ENCODE data around the gene PGLYRP3. TPM values are rescaled to one million over a fixed set of nuclear protein-coding genes. Genes with fewer than 3 reads are reported as not detected.
"Not testable (repeated sequence)": the region's sequence is repeated elsewhere in the genome, so short reads cannot be mapped to it uniquely, and the experiment has no call there.

PGLYRP3 gene
- polyA plus RNA-seq, 1 donor, result not detected

DNA sequence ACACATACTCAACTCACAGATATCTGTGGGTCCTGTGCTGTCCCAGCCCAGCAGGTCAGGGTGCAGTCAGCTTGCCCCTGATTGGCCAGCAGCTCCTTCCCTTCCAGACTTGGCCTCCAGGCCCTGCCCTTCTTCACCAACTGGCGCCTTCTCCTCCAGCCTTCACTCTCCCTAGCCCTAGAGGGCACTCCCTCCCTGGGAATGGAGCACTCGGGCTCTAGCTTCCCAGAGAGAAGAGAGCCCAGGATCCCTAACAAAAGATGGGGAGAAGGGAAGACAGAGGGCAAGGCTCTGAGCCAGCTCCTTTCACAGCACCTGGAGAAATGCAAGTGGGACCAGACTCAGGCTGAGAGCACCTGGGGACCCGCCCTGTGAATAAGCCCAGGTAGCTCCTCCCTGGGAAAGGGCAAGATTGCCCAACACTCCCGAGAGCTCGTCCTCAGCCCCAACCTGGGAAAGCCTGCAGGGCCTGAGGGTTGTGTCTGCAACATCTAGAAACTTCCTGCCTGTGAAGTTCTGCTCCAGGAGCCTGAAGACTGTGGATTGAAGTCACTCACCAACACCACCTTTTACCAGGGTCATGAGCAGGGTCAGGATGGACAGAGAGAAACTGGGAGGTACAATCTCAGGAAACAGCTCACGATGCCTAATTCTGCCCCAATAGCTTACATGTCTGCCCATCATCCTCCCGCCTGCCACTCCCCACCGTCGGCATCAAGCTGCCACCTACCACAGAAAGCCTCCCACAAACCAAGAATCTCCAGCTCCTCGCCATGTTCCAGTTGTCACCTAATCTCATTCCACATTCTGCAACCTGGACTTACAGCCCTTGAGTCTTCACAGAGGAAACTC, 36.0 kb upstream of the PGLYRP3 start, which contains the start of gene PGLYRP4:
Gene PGLYRP4, minus strand, starts transcription at position 331 of the 852 bp plus-strand sequence. CDS start 909 bp downstream, outside the sequence.
- DNase-seq (ENCODE audit: low read depth), result no peak

DNA sequence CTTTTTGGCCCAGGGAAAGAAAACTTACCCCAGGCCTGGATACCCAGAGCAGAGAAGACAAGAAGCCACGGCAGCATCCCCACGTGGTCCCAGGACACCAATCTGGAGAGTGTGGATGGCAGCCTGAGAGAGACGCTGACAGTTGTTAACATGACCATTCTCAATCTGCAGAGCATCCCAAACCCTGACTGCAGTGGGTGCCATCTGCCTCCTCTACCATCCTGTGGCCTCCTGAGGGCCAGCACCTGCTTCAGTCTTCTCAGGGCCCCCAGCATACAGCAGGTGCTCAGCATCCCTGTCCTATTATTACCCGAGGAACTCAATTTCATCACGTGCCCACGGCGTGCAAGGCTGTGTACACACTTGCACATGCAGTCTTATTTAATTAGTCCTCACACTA, 35.1 kb upstream of the PGLYRP3 start:
- DNase-seq (ENCODE audit: low read depth), result no peak

DNA sequence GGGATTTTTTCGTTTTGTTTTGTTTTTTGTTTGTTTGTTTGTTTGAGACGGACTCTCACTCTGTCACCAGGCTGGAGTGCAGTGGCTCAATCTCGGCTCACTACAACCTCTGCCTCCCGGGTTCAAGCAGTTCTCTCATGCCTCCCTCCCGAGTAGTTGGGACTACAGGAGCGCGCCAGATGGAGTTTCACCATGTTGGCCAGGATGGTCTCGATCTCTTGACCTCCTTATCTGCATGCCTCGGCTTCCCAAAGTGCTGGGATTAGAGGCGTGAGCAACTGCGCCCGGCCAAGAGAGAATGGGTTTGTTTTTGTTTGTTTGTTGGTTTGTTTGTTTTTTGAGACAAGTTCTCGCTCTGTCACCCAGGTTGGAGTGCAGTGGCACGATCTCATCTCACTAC, 34.3 kb upstream of the PGLYRP3 start:
- not testable (repeated sequence) for DNase-seq (ENCODE audit: low read depth)

DNA sequence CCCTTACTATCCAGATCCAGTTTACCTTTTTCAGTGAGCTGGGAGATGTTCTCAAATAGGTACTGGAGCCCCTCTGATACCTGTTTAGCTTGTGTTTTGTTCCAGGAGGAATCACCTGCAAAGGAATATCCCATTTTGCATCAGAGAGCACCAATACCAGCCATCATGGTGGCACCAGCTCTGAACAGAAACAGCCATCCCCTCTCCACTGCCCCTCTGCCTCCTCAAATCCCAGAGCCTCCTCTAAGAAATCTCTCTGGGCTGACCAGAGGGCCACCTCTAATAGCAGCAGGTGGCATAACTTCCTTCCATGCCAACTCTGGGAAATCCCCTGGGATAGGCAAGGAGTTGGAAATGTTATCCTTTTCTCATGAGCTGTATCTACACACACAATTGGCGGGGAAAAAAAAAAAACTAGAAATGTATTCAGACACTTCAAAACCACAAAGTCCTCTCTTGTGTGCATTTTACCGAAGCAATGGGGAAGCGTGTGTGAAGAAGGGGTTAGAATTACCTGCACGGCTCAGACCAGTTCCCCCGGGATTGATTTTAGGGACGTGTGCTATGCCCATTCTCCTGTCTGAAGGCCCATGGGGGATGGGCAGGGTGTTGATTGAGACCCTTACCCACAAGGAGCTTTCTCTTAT, 33.4 kb upstream of the PGLYRP3 start:
- no peak for DNase-seq (ENCODE audit: low read depth)

DNA sequence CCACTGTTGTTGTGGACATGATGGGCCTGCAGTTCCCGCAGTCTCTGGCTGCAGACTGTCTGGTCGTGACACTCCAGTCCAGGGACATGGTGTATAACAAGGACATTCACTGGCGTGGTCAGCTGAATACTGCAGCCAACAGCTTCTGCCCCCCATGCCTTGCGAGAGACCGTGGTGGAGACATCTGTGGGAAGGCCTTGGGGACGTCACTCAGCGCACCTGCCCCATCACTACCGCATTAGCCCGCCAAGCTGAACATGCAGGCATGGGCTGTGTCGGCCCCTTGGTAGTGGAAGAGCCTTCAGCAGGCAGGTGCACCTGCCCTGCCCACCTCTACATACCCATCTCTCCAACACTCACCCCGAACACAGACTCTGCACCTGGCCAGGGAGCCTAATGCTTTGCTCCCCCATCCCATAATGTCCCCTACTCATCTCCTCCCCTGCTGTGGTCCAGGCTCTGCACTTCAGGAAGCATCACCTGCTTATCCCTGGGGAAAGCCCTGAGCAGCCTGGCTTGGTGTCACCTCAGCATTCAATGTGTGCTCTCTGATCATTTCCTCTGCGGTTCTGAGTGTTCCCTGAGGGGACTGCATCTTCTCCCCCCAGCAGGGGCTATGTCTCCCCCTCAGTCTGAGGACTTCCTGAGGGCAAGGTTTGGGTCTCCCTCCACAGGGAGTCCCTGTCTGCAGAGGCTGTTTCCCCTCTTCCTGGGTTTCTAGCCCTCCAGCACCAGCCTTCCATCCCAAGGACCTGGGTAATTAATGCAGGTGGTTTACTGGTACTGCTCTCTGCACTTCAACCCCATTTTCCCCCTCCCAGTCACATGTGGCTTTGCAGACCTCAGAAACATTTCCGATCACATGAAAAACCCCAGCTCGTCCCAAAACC, 32.7 kb upstream of the PGLYRP3 start:
- no peak for DNase-seq (ENCODE audit: low read depth)

DNA sequence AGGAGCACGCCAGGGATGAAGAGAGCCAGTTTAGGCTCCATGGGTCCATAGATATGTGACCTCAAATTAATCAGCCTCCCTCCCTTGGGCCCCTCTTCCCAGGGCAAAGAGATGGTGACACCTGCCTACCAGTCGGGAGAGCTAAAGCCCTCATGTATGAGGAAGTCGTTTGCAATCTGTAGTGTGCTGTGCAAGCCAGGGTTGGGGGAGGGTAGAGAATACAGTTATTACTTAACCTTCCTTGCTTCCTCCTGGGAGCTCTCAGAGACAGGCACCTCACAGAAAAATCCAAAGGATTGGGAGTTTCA, 31.9 kb upstream of the PGLYRP3 start:
- no peak for DNase-seq (ENCODE audit: low read depth)

DNA sequence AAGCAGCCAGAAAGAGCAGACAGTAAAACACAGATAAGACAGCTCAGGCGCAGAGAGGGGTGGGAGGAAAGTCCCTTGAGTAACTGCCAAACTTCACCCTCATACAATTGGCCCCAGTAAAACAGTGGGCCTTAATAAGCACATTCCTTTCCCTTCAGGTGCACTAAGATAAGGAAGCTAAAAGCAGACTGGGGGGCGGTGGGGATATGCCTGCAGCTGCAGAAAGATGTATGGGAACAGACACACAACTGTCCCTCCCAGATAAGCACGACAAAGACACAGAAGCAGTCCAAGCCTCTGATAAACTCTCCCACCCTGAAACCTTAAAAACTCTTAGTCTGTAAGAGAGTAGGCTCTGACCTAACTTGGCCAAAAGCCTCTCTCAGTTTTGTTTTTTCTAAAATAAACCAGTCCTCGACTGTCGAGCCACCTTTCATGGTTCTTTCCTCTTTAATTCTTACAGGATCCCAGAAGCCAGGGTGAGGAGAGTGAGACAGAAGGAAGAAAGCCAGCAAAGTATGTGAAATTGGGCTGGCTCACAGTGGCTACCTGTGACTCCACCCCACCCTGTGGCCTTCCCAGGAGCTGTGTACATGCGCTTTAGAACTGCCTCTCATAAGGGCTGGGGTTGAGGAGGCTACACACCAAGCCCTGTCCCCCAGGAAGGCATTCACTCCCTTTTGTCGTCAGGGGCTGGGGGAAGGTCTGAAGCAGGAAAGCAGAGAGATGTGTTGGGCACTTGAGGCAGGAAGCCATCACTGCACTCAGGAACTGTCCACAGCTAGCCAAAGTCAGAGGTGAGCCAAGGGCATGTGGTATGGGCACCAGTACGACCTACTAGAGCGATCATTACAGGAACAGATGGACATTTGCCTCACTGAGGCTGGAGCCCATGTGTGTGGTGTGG, 31.3 kb upstream of the PGLYRP3 start:
- no peak for DNase-seq (ENCODE audit: low read depth)

DNA sequence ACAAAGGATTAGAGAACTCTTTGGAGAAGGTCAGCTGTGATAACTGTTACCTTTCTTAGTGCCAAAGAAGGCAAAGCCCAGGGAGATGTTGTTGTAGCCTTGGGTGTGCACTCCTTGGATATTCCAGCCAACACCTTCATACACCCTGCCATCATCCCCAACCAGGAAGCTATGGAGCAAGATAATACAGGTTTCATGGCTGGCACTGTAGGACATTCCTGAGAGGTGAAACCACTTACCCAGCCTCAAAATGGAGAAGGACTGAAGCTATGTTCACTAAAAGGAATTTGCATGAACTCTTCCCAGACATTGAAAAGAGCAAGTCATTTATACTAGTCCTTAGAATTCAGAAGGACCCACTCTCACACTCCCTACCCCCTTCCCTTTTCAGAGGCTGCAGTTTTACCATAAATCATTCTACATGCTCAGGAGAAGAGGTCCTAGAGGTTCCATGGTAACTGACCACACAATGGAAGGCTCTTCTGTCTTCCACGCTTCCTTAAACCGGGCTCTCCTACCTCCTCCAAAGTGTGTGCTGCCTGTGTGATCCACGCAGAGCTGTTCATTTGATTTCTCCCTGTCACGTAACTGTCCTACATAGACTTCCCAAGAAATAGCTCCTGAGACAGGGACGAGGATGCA, 30.4 kb upstream of the PGLYRP3 start:
- DNase-seq (ENCODE audit: low read depth), result no peak

DNA sequence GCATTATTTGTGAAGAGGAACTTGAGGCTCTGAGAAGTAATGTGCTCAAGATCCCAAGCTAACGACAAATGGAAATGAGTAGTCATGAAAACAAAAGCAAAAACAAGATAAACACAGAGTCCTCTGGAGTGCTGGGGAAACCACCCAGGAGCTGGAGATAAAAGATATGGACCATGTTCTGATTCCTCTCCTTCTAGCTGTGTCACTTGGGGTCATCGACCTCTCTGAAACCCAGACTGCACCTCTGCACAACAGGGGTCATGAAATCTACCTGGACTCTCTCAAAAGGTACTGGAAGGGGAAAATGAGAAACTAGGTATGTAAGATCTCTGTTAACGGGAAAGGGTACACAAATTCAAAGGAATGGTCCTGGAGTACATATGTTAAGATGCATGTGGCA, 29.4 kb upstream of the PGLYRP3 start:
- DNase-seq (ENCODE audit: low read depth), result no peak

DNA sequence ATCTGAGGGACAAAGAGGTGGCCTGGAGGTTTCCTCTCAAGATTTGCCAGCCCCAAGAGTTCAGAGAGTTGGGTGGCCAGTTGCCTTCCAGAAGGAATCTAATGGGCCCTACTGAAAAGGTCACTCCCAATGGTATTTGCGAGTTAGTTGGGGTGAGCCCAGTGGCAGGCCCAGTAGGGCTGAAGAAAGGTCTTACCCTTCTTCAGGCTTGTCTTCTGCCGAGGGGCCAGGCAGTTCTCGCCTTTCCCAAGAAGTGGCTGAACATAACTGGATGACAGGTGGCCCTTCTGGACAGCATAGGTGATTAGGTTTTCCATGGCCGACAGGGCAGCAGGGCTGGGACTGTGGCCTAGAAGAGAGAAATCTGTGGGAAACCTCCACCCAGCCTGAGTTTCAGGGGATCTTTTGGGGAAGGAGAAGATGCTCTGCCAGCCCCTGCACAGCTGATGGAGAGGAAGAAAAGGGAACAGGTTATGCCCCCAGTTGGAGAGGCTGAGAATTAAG, 28.7 kb upstream of the PGLYRP3 start:
- DNase-seq (ENCODE audit: low read depth), result no peak

DNA sequence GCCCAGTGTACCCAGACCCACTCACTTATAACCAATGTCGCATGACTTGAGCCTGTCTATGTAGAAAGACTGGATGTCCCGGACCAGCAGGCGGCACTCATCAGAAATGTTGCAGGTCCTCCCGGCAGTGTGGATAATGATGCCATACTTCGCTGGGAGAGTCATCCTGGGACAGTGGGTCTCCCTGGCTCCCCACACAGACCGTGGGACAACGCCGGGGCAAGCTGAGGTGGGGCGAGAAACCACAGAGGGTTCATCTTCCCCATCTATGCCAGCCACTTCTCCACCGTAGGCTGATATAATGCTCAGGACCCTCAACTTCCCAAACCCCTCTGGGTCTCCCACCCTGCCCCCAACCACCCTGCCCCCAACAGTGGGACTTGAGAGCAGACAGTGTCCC, 27.6 kb upstream of the PGLYRP3 start:
- DNase-seq (ENCODE audit: low read depth), result no peak

DNA sequence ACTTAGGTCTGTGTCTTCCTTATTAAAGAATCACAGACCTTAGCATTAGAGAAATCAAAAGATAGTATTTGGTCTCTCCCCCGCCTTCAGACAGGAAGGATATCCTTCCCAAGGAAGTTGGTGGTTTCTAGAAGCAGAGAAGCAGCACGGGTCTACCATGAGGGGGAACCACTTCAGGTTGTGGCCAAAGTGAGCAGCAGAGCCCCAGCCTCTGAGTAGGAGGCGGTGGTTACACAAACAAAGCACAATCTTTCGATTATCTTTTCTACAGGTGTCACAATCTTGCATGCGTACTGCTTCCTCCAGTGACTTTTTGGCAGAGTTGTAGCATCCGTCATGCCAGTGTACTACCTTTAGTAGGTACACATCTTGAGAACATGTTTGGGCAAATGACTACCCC, 27.1 kb upstream of the PGLYRP3 start:
- DNase-seq (ENCODE audit: low read depth), result no peak

DNA sequence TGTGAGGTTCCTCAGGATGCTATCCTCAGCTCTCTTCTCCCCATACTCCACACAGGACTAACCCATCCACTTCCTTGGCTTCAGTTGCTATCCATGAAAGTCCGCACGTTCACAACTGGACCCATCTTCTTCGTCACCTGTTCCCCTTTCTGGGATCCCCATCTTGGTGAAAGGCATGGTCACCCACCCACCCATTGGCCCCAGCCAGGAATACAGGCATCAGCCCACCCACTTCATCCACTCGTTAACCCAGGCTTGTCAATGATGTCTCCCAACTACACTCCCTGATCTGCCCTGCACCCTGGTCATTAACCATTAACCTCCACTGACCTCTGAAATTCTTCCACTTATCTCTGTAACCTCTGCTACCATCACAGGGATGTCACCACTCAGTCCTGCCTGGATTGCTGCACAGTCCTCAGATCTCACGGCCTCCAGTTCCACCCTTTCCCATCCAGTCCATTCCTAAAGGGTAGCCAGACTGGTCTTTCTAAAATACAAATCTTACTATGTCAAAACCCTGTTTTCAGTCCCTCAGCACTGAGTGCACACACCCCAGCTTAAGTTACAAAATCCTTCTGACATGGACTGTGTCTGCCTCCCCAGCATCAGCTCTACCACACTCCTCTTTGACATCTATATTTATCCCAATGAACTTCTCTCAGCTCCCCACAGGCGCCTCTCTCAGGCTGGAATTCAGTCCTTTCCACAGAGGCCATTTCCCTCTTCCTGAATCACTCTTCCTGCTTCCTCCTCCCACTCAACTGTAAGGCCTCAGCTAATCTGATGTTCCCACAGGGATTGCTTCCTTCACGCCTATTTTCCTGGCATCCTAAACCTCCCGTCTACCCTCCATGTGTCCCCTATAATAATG, 25.5 kb upstream of the PGLYRP3 start:
- DNase-seq (ENCODE audit: low read depth), result no peak

DNA sequence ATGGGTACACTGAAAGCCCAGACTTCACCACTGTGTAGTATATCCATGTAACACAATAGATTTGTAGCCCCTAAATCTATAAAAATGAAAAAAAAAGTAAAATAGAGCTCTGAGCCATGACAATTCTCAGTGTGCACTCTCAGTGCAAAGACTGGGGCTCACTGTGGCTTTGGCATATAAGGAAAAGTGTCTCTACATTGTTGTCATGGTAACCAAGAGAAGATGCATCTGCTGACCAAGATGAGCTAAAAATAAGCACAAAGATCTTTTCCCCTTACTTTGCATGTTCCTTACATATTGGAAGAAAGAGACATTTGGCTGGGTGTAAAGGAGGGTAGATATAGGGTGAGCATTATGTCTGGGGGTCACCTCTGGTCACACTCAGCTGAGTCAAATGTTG, 23.9 kb upstream of the PGLYRP3 start:
- no peak for DNase-seq (ENCODE audit: low read depth)

DNA sequence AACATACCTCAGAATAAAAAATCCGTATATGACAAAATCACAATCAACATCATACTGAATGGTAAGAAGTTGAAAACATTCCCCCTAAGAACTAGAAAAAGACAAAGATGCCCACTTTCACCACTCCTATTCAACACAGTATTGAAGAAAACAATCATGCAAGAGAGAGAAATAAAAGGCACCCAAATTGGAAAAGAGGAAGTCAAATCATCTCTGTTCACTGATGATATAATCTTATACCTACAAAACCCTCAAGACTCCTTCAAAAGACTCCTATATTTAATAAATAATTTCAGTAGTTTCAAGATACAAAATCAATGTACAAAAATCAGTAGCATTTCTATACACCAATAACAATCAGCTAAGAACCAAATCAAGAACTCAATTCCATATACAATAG, 21.1 kb upstream of the PGLYRP3 start:
- no peak for DNase-seq (ENCODE audit: low read depth)

DNA sequence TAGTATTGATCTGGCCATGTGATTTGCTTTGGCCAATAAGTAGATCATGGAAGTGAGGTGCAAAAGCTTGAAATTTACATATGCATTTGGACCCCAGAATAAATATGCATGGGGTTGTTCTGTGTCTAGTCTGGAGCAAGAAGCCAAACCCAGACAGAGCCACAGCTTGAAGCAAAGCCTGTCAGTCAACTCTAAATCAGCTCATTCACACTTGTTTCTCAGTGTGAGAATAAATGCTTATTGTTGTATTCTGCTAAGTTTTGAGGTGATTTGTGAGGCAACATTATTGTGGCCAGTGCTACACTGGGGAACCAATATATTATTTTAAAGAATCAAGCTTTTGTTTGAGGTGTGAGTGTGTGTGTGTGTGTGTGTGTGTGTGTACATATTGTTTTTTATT, 12.2 kb upstream of the PGLYRP3 start:
- no peak for DNase-seq (ENCODE audit: low read depth)

DNA sequence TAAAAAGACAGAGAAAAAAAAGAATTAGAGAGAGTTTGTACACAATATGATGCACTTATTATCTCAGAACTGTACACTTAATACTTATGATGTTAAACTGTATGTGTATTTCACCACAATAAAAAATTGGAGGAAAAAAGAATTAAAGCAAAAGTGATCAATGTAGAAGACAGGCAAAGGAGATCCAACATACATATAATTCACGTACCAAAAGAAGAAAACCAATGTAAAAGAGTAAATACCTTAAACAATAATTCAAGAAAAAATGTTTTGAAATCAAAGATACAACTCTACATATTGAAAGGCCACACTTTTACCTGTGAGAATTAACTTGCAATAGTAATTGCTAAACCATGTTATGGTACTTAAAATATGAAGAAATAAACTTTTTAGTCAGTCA, 9.8 kb upstream of the PGLYRP3 start:
- DNase-seq (ENCODE audit: low read depth), result no peak

DNA sequence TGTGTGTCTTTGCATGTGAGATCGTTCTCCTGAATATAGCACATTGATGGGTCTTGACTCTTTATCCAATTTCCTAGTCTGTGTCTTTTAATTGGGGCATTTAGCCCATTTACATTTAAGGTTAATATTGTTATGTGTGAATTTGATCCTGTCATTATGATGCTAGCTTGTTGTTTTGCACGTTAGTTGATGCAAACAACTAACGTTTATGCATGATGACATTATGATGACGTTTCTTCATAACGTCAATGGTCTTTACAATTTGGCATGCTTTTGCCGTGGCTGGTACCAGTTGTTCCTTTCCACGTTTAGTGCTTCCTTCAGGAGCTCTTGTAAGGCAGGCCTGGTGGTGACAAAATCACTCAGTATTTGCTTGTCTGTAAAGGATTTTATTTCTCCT, 5.4 kb upstream of the PGLYRP3 start:
- DNase-seq (ENCODE audit: low read depth), result not testable (repeated sequence)

DNA sequence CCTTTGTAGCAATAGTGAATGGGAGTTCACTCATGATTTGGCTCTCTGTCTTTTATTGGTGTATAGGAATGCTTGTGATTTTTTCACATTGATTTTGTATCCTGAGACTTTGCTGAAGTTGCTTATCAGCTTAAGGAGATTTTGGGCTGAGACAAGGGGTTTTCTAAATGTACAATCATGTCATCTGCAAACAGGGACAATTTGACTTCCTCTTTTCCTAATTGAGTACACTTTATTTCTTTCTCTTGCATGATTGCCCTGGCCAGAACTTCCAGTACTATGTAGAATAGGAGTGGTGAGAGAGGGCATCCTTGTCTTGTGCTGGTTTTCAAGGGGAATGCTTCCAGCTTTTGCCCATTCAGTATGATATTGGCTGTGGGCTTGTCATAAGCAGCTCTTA, 3.3 kb upstream of the PGLYRP3 start:
- not testable (repeated sequence) for DNase-seq (ENCODE audit: low read depth)

DNA sequence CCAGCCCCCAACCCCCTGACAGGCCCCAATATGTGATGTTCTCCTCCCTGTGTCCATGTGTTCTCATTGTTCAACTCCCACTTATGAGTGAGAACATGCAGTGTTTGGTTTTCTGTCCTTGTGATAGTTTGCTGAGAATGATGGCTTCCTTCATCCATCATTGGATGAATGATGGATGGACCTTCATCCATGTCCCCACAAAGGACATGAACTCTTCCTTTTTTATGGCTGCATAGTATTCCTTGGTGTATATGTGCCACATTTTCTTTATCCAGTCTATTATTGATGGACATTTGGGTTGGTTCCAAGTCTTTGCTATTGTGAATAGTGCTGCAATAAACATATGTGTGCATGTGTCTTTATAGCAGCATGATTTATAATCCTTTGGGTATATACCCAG, 1.6 kb upstream of the PGLYRP3 start:
- DNase-seq (ENCODE audit: low read depth), result not testable (repeated sequence)

Data from forelimb muscle (tissue), 1 donor.